Sigmoid colon (tissue), 7 donors: ENCODE data around the gene SULT1A1. TPM values are rescaled to one million over a fixed set of nuclear protein-coding genes. Genes with fewer than 3 reads are reported as not detected.

Experiments
- DNase-seq: peaks from one replicate; pipeline ENCODE4 v3.0.0-alpha.2; 2019
- H3K27ac ChIP-seq, 4 donors: fragments of 200-600 bp; sonication (generic); one replicate each; pipeline ENCODE4 v1.5.1; 2016 to 2019; ENCODE audit warnings: mild to moderate bottlenecking in 1 of 4
- H3K27me3 ChIP-seq, 3 donors: fragments of 200-600 bp; sonication (generic); one replicate each; pipeline ENCODE4 v1.5.1; 2019; ENCODE audit warnings: mild to moderate bottlenecking in 1 of 3
- H3K36me3 ChIP-seq, 4 donors: fragments of 200-600 bp; sonication (generic); one replicate each; pipeline ENCODE4 v1.5.1; 2016 to 2019
- H3K4me1 ChIP-seq, 4 donors: fragments of 200-600 bp; sonication (generic); one replicate each; pipeline ENCODE4 v1.5.1; 2017 to 2019
- H3K4me3 ChIP-seq, 4 donors: fragments of 200-600 bp; sonication (generic); one replicate each; pipeline ENCODE4 v1.5.1; 2017 to 2019; ENCODE audit warnings: mild to moderate bottlenecking in 2 of 4, moderate library complexity in 1 of 4
- H3K9me3 ChIP-seq, 4 donors: fragments of 200-600 bp in 3 of 4; sonication (generic) in 3 of 4; one replicate each; pipeline versions ENCODE4 v1.5.1 to v1.6.1; 2013 to 2019
- CTCF ChIP-seq, 4 experiments: fragments of 450-650 bp in 3 of 4; fragments of 200-600 bp in 1 of 4; IDR thresholded peaks; one replicate each; pipeline ENCODE4 v1.5.1; 2016 to 2019; ENCODE audit warnings: antibody characterized with exemption in 4 of 4, mild to moderate bottlenecking in 3 of 4, moderate library complexity in 2 of 4
- EP300 ChIP-seq, 4 donors: sonication (generic); formaldehyde crosslinking; IDR thresholded peaks; one replicate each; pipeline ENCODE4 v1.6.1; 2017; ENCODE audit warnings: antibody characterized with exemption in 4 of 4
- POLR2A ChIP-seq, 2 donors: fragments of 450-650 bp; IDR thresholded peaks; one replicate each; pipeline ENCODE4 v1.6.1; 2016; ENCODE audit warnings: antibody characterized with exemption in 2 of 2, mild to moderate bottlenecking in 2 of 2, moderate library complexity in 2 of 2
- POLR2AphosphoS5 ChIP-seq, 4 donors: sonication (generic); formaldehyde crosslinking; IDR thresholded peaks; one replicate each; pipeline ENCODE4 v1.6.1; 2017; ENCODE audit warnings: antibody characterized with exemption in 4 of 4
- WGBS, 2 donors: extraction: QIAGEN DNeasy Blood & Tissue Kit; methylation state at CpG; one replicate each; pipeline ENCODE4 v1.1.7; 2013; 5-methylcytosine and 5-hydroxymethylcytosine counted together
- intact Hi-C: fragments of 100-400 bp; cut with DNase I; formaldehyde crosslinking; loops from one replicate; pipeline ENCODE4 v1.15.1; 2023
- polyA plus RNA-seq, 3 donors: library from polyadenylated mRNA; stranded (reverse); fragments of 200-250 nt; gene quantifications; one replicate each; pipeline ENCODE4 v1.2.3, GENCODE V29; 2013
- total RNA-seq, 4 donors: library from RNA; depleted of rRNA; stranded (reverse); fragments of >200 nt; gene quantifications; one replicate each; pipeline ENCODE4 v1.1.0, GENCODE V29; 2016
- donor health status: healthy with polysubstance abuse.
- donor health status: Bipolar disorder and iron deficiency.
- donor health status: healthy.

Gene SULT1A1
- total and polyA plus RNA-seq, 7 donors = 10.2 to 283 (median 27.7) TPM

DNA sequence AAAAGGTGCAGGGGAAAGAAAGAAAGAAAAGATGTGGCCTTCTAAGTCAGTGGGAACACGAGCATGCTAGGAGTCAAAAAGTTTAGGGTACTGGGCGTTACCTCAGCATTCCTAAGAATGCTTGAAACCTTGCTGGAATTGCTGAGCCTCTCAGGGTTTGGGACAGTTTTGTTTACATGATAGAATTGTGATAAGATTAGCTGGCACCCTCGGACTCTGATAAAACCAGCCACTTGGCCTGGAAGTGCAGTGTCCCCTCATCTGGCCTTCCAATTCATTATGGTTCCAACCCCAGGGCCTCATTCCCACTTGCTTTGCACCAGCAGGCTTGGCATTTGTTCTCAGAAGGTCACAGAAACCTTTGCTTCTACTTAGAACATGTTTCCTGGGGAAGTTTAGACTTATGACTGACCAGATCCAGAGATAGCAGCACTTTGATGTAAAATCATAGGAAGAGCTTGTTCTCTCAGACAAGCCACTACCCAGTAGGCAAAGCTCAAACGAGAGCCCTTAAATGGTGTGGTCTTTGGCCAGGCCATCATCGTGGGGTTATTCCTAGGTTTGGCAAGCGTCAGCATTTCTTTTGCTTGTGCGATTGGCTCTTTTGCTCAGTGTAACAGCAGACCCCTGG lies 48.2 kb downstream of the SULT1A1 start:
- 76 to 78% methylated on average over 7 of the region's 7 CpGs for WGBS, 2 donors
- Histone ChIP-seq H3K4me3 (no peak overlapping the region), H3K27ac (no peak overlapping the region), H3K27me3 (no peaks in the 10 kb centered on the region), H3K9me3 (no peaks in the 10 kb centered on the region), H3K36me3 (peaks cover 0 to 37% (median 6%) of the 10 kb centered on the region in 4 donors), H3K4me1 (peaks cover 0 to 10% (median 0%) of the 10 kb centered on the region in 4 donors)
- intact Hi-C loops = no loop called here
- TF ChIP-seq CTCF (IDR thresholded peaks at IDR 0.05) (no peak), POLR2AphosphoS5 (IDR thresholded peaks at IDR 0.05) (no peak), EP300 (IDR thresholded peaks at IDR 0.05) (no peak), POLR2A (IDR thresholded peaks at IDR 0.05) (no peak)
- DNase-seq = no peak

GRCh38 chr16:28558456-28558855 lies 51.4 kb downstream of the SULT1A1 start:
- Histone ChIP-seq H3K27me3 (no peaks in the 10 kb centered on the region), H3K9me3 (no peaks in the 10 kb centered on the region), H3K27ac (no peak overlapping the region), H3K4me1 (peaks cover 0 to 24% (median 21%) of the 10 kb centered on the region in 4 donors), H3K36me3 (peaks cover 0 to 34% (median 6%) of the 10 kb centered on the region in 4 donors), H3K4me3 (no peak overlapping the region)
- WGBS, 2 donors = 79 to 93% methylated on average over 3 of the region's 3 CpGs
- intact Hi-C loops = no loop called here
- TF ChIP-seq POLR2AphosphoS5 (IDR thresholded peaks at IDR 0.05) (no peak), POLR2A (IDR thresholded peaks at IDR 0.05) (no peak), CTCF (IDR thresholded peaks at IDR 0.05) (no peak), EP300 (IDR thresholded peaks at IDR 0.05) (no peak)
- DNase-seq = no peak

DNA sequence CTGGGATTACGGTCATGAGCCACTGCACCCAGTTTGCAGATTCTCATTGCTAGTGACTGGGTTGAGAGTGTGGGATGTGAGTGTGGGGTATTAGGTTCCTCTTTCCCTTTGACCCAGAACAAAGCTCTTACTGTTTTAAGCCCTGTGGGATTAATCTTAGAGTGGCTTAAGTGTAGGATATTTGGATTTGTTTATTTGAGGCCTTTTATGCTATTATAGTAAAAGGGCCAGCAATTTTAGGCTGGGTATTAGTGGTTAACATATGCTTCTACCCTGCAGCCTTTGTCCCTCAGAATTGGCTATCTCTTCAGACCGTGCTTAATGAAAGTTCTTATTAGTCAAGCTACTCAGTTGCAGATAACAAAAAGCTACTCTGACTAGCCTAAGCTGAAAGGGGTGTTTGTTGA lies 52.9 kb downstream of the SULT1A1 start:
- no peak for DNase-seq
- TF ChIP-seq CTCF (IDR thresholded peaks at IDR 0.05) = no peak
- no peak for TF ChIP-seq EP300 (IDR thresholded peaks at IDR 0.05)
- no peak for TF ChIP-seq POLR2AphosphoS5 (IDR thresholded peaks at IDR 0.05)
- no peak for TF ChIP-seq POLR2A (IDR thresholded peaks at IDR 0.05)
- peaks cover 0 to 25% (median 24%) of the 10 kb centered on the region in 4 donors for H3K4me1 ChIP-seq
- WGBS, 2 donors = 89 to 92% methylated on average over 2 of the region's 2 CpGs
- H3K9me3 ChIP-seq = no peaks in the 10 kb centered on the region
- no peak overlapping the region for H3K4me3 ChIP-seq
- H3K36me3 ChIP-seq = peaks cover 0 to 34% (median 6%) of the 10 kb centered on the region in 4 donors
- intact Hi-C loops = no loop called here
- H3K27me3 ChIP-seq = no peaks in the 10 kb centered on the region
- H3K27ac ChIP-seq = no peak overlapping the region

DNA sequence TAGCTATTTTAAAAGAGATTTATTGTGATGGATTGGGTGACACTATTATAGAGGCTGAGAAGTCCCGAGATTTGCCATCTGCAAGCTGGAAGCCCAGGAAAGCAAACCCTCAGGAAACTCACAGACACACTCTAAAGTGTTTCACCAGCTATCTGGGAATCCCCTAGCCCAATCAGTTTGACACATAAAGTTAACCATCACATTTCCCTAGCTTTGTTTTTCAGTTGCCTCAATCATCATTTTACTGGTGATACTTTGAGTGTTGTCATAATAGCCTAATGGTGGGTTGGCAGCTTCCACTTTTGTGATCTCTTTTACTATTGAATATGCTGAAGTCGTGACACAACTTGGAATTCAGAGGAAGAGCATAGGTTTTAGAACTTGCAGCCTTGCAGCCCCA lies 54.3 kb downstream of the SULT1A1 start:
- H3K27ac ChIP-seq = no peak overlapping the region
- intact Hi-C loops = no loop called here
- WGBS, 2 donors = 75 to 82% methylated on average over 2 of the region's 2 CpGs
- H3K27me3 ChIP-seq = no peaks in the 10 kb centered on the region
- no peak for TF ChIP-seq EP300 (IDR thresholded peaks at IDR 0.05)
- TF ChIP-seq POLR2A (IDR thresholded peaks at IDR 0.05) = no peak
- TF ChIP-seq CTCF (IDR thresholded peaks at IDR 0.05) = no peak
- no peak for TF ChIP-seq POLR2AphosphoS5 (IDR thresholded peaks at IDR 0.05)
- peaks cover 0 to 34% (median 6%) of the 10 kb centered on the region in 4 donors for H3K36me3 ChIP-seq
- DNase-seq = no peak
- H3K9me3 ChIP-seq = no peaks in the 10 kb centered on the region
- H3K4me1 ChIP-seq = peaks cover 0 to 25% (median 22%) of the 10 kb centered on the region in 4 donors
- H3K4me3 ChIP-seq = no peak overlapping the region

Other genes starting within 250 kb of the SULT1A1 start
- gene NPIPB6, start 246.5 kb downstream of the SULT1A1 start, total RNA-seq = 1 to 10 TPM in 3 of 4 donors, not detected in 1; 2.1 to 4.1 (median 3.4) TPM
- gene NPIPB6, start 246.5 kb downstream of the SULT1A1 start, polyA plus RNA-seq = 1 to 10 TPM in 1 of 3 donors, under 1 TPM in 1, not detected in 1; 0.60 to 1.1 TPM
- gene EIF3CL, start 206.2 kb downstream of the SULT1A1 start, total RNA-seq = 100 to 1,000 TPM; 107 to 235 (median 116) TPM
- 10 to 100 TPM; 46.2 to 54.6 (median 48.5) TPM for gene EIF3CL, start 206.2 kb downstream of the SULT1A1 start, polyA plus RNA-seq
- not detected for gene NPIPB7, start 137.7 kb downstream of the SULT1A1 start, total RNA-seq
- 1 to 10 TPM in 1 of 3 donors, under 1 TPM in 2; 0.48 to 1.8 (median 0.92) TPM for gene NPIPB7, start 137.7 kb downstream of the SULT1A1 start, polyA plus RNA-seq
- 10 to 100 TPM; 16.8 to 23.0 (median 17.9) TPM for gene CLN3, start 118.0 kb downstream of the SULT1A1 start, total RNA-seq
- gene CLN3, start 118.0 kb downstream of the SULT1A1 start, polyA plus RNA-seq = 100 to 1,000 TPM in 1 of 3 donors, 10 to 100 TPM in 2; 31.2 to 123 (median 53.6) TPM
- 1 to 10 TPM in 2 of 4 donors, under 1 TPM in 2; 0.68 to 1.1 (median 1.0) TPM for gene APOBR, start 115.4 kb downstream of the SULT1A1 start, total RNA-seq
- gene APOBR, start 115.4 kb downstream of the SULT1A1 start, polyA plus RNA-seq = 10 to 100 TPM; 10.8 to 94.5 (median 24.0) TPM
- not detected for gene IL27, start 103.2 kb downstream of the SULT1A1 start, total RNA-seq
- under 1 TPM in 1 of 3 donors, not detected in 2; 0.22 TPM for gene IL27, start 103.2 kb downstream of the SULT1A1 start, polyA plus RNA-seq
- 10 to 100 TPM; 54.3 to 83.9 (median 63.4) TPM for gene NUPR1, start 71.1 kb downstream of the SULT1A1 start, total RNA-seq
- 100 to 1,000 TPM in 2 of 3 donors, 10 to 100 TPM in 1; 48.6 to 318 (median 171) TPM for gene NUPR1, start 71.1 kb downstream of the SULT1A1 start, polyA plus RNA-seq
- gene SGF29, start 56.1 kb downstream of the SULT1A1 start, total RNA-seq = 10 to 100 TPM; 38.5 to 58.7 (median 44.9) TPM
- gene SGF29, start 56.1 kb downstream of the SULT1A1 start, polyA plus RNA-seq = 10 to 100 TPM; 13.2 to 22.9 (median 15.6) TPM
- gene SULT1A2, start 13.0 kb downstream of the SULT1A1 start, total RNA-seq = 1 to 10 TPM in 1 of 4 donors, under 1 TPM in 1, not detected in 2; 0.71 to 1.9 TPM
- gene SULT1A2, start 13.0 kb downstream of the SULT1A1 start, polyA plus RNA-seq = 100 to 1,000 TPM in 1 of 3 donors, 10 to 100 TPM in 2; 20.4 to 101 (median 25.1) TPM
- gene NPIPB8, start 28.0 kb upstream of the SULT1A1 start, total RNA-seq = 1 to 10 TPM in 1 of 4 donors, under 1 TPM in 2, not detected in 1; 0.27 to 1.8 (median 0.55) TPM
- gene NPIPB8, start 28.0 kb upstream of the SULT1A1 start, polyA plus RNA-seq = under 1 TPM in 1 of 3 donors, not detected in 2; 0.12 TPM
- gene EIF3C, start 101.4 kb upstream of the SULT1A1 start, total RNA-seq = 100 to 1,000 TPM in 3 of 4 donors, 10 to 100 TPM in 1; 67.4 to 249 (median 134) TPM
- gene EIF3C, start 101.4 kb upstream of the SULT1A1 start, polyA plus RNA-seq = 100 to 1,000 TPM; 220 to 455 (median 265) TPM
- 1 to 10 TPM in 2 of 4 donors, under 1 TPM in 1, not detected in 1; 0.49 to 7.5 (median 1.8) TPM for gene NPIPB9, start 141.7 kb upstream of the SULT1A1 start, total RNA-seq
- under 1 TPM in 1 of 3 donors, not detected in 2; 0.87 TPM for gene NPIPB9, start 141.7 kb upstream of the SULT1A1 start, polyA plus RNA-seq
- 10 to 100 TPM; 40.2 to 75.1 (median 52.2) TPM for gene ATXN2L, start 213.0 kb upstream of the SULT1A1 start, total RNA-seq
- 10 to 100 TPM; 25.9 to 89.9 (median 30.0) TPM for gene ATXN2L, start 213.0 kb upstream of the SULT1A1 start, polyA plus RNA-seq
- gene TUFM, start 236.3 kb upstream of the SULT1A1 start, total RNA-seq = 100 to 1,000 TPM in 1 of 4 donors, 10 to 100 TPM in 3; 75.3 to 115 (median 89.8) TPM
- gene TUFM, start 236.3 kb upstream of the SULT1A1 start, polyA plus RNA-seq = 100 to 1,000 TPM; 102 to 289 (median 151) TPM